Peyer's patch (tissue), 4 donors: ENCODE measurements around the gene GPC3.

Source experiments
- POLR2A ChIP-seq, 2 donors: fragments of 450-650 bp; IDR thresholded peaks; one replicate each; pipeline ENCODE4 v1.5.1; 2017; ENCODE audit warnings: antibody characterized with exemption in 2 of 2, mild to moderate bottlenecking in 2 of 2, moderate library complexity in 2 of 2
- TF ChIP-seq, protein P1 (sequence below), 6 experiments: fragments of 450-650 bp in 4 of 6; fragments of 200-600 bp in 2 of 6; sonication (generic) in 1 of 6; IDR thresholded peaks; one replicate each; pipeline ENCODE4 v1.5.1; 2017 to 2019; ENCODE audit warnings: antibody characterized with exemption in 6 of 6, mild to moderate bottlenecking in 3 of 6, moderate library complexity in 1 of 6

DNA sequence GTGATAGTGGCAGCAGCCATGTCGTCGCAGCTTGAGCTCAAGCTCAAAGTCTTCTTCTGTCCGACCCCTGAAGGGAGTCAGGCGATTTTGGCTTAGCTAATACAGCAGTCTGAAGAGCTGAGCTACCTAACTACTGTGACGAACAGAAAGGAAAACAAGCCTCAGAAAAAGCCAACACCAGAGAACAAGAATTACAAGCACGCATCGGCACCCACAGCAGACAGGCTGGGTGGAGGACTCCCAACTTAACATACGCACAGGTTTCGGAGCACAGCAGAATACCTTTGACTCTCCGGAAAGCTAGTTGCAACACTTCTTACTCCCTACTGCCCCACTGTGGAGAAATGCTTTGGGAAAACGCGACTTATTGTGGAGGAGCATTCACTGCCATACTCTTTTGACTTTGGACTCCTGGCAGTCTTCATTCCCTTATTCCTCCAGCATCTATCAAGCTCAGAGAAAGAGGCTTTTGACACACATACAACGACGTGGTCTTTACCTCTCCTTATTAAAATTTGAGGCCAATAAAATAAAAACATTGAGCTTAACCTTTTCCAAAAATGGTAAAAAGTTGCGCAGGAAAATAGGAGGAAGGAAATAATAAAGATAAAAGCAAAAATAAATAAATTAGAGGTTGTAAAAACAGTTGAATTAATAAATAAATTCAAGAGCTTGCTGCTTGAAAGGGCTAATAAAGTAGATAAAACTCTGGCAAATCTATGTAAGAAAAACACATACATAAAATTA, 41.3 kb upstream of the GPC3 start:
- TF ChIP-seq, protein P1, sequence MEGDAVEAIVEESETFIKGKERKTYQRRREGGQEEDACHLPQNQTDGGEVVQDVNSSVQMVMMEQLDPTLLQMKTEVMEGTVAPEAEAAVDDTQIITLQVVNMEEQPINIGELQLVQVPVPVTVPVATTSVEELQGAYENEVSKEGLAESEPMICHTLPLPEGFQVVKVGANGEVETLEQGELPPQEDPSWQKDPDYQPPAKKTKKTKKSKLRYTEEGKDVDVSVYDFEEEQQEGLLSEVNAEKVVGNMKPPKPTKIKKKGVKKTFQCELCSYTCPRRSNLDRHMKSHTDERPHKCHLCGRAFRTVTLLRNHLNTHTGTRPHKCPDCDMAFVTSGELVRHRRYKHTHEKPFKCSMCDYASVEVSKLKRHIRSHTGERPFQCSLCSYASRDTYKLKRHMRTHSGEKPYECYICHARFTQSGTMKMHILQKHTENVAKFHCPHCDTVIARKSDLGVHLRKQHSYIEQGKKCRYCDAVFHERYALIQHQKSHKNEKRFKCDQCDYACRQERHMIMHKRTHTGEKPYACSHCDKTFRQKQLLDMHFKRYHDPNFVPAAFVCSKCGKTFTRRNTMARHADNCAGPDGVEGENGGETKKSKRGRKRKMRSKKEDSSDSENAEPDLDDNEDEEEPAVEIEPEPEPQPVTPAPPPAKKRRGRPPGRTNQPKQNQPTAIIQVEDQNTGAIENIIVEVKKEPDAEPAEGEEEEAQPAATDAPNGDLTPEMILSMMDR (IDR thresholded peaks at IDR 0.05) = peak in 4 of 6 experiments; percentile 10 to 62 (median 58)
- no peak for TF ChIP-seq POLR2A (IDR thresholded peaks at IDR 0.05)
